NCI-H2029 treated with DMSO at 0.1 percent for 48 hours (cell line): Measurements from ENCODE around the gene SERPINE2.

Source experiments
- DNase-seq: peaks from one replicate; lab custom pipeline; 2025; lab: John Stamatoyannopoulos, UW

SERPINE2 gene

GRCh38 chr2:223976635-223977226 lies 62.4 kb downstream of the SERPINE2 start:
- no peak for DNase-seq

- no peak for DNase-seq
Observed at GRCh38 chr2:223973606-223974005, 65.5 kb downstream of the SERPINE2 start.

- no peak for DNase-seq
Observed at GRCh38 chr2:223972656-223973102, 66.4 kb downstream of the SERPINE2 start.

- DNase-seq = no peak
Observed at GRCh38 chr2:223971731-223972130, 67.4 kb downstream of the SERPINE2 start.

- peak; percentile 15 for DNase-seq
Observed at GRCh38 chr2:223970343-223971128, 68.5 kb downstream of the SERPINE2 start.

DNA sequence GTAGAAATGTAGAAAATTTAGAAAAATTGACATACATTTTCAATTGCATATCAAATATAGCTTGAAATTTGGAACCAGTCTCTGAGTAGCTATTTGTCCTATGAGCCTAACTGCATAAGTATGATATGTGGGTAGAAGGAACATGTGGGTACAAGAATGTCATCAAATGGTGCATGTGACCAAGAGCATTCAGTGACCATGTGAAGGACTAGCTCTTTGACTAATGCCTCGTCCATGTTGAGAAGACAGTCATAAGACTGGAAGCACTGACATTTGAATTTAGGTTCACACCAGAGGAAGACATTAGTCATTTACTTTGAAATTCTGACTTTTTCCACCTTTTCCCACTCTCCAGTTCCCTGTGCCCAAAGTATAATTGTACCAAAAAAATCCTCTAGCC lies 69.2 kb downstream of the SERPINE2 start:
- no peak for DNase-seq

- no peak for DNase-seq
Observed at GRCh38 chr2:223969315-223969714, 69.8 kb downstream of the SERPINE2 start.

GRCh38 chr2:223967981-223968380 lies 71.1 kb downstream of the SERPINE2 start:
- DNase-seq = no peak

DNA sequence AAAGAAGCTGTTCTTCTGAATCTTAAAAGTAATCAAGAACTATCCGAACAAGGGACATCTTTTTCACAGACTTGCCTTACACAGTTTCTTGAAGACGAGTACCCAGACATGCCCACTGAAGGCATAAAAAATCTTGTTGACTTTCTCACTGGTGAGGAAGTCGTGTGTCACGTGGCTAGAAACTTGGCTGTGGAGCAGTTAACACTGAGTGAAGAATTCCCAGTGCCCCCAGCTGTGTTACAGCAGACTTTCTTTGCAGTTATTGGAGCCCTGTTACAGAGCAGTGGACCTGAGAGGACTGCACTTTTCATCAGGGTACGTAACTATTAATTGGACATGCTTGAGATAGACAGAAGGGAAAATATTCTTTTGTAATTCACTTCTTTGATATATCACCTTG lies 79.4 kb downstream of the SERPINE2 start:
- DNase-seq = no peak

DNA sequence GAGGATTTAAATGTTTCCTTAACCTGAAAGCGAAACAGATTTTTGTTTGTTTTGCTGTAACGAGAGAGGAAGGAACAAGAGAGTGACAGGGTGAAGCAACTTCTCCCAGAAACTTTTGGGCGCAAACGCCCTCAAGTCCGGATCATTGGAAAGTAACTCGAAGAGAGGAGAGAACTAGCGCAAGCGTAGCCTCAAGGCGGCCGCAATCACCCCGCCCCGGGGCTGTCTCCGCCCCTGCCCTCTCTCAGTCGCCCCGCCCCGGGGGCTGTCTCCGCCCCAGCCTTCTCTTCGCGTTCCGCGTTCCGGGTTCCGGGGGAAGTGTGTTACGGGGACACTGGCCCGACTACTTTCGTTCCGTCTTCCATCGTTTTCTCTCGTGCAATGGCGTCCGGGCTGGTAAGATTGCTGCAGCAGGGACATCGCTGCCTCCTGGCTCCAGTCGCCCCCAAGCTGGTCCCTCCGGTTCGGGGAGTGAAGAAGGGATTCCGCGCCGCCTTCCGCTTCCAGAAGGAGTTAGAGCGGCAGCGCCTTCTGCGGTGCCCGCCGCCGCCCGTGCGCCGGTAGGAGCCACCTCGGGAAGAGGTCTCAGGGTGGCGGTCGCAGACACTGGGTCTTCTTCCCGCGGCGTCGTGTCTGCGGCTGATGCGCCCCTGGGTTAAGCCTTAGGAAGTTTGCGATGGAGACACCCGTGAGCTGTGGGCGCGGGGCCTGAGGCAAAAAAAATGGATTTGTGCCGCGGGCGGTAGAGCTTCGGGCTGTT lies 81.8 kb downstream of the SERPINE2 start, which contains the start of gene MRPL44:
MRPL44 (plus strand) TSS at position 372 of the 760 bp plus-strand sequence; CDS start at position 382, 10 bp downstream.
- DNase-seq = peak; percentile 53

GRCh38 chr2:223956300-223956699 lies 82.8 kb downstream of the SERPINE2 start:
- DNase-seq = no peak

DNA sequence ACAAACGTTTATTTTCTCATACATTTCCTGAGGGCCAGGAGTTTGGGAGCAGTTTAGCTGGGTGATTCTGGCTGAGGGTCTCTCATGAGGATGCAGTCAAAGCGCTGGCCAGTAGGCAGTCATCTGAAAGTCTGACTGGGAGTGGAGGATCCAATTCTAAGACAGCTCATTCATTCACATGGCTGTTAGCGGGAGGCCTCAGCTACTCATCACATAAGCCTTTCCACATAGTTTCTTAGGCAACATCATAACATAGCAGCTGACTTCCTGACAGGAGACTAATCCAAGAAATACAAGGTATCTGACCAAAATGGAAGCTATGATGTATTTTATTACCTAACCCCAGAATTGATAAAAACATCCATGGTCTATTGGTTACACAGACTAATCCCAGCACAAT lies 84.7 kb downstream of the SERPINE2 start:
- DNase-seq = no peak

- no peak for DNase-seq
Observed at GRCh38 chr2:223952280-223952968, 86.7 kb downstream of the SERPINE2 start.

DNA sequence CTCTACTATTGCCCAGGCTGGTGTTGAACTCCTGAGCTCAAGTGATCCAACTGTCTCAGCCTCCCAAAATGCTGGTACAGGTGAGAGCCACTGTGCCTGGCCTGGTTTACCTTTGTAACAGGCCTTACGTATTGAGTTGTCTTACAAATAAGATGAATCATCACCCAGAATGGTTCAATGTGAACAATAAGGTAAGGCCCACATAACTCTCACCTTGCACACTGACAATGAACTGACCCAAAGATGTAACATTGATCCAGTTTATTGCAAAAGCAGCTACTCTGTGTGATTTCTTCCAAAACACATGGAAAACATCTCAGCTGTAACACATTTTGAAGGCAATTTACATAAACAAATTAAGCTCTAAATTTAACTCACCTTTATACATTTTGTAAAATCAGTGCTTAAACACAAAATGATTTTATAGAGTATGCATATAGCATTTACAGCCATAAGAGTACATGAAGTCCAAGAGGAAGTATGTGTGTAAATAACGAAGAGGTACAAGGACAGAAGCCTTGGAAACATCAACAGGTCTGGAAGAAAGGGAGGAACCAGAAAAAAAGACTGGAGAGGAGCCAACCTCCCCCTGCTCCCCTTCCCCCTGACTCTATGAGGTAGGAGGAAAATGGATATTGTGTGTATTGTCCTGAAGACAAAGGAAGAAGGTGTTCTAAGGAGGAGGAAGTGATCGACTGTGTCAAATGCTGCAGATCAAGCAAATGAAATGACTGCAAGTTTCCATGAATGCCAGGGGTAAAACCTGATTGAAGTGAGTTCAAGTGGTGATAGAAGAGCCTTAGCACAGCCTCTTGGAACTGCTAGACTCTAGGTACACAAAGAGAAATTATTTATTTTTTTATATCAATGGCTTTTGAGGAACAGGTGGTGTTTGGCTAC lies 88.4 kb downstream of the SERPINE2 start:
- peak; percentile 50 for DNase-seq

DNA sequence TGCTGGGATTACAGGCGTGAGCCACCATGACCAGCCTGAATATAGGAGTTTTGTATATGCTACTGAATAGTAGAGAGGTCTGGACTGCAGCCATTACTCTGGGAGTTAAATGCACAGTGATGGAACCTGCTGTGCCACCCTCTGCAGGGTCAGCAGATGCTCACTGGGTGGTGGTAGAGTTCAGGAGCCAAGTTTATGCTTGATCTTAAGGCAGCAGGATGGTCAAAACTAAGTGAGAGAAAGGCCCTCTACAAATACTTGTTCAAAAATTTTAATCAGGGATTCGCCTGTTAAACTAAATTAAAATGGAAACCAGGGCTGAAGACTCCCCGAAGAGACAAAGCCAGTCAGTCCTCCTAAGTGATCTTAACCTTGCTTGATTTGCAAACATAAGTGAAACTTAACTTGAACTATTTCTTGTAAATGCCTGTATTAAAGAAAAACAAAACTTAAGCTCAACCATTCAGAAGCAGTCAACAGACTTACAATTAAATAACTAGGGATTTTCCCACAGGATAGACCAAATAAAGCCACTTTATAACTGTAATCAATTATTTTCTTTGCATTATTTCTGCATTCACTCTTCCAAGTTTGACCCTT lies 89.7 kb downstream of the SERPINE2 start:
- no peak for DNase-seq

- no peak for DNase-seq
Observed at GRCh38 chr2:223947711-223948205, 91.3 kb downstream of the SERPINE2 start.

DNA sequence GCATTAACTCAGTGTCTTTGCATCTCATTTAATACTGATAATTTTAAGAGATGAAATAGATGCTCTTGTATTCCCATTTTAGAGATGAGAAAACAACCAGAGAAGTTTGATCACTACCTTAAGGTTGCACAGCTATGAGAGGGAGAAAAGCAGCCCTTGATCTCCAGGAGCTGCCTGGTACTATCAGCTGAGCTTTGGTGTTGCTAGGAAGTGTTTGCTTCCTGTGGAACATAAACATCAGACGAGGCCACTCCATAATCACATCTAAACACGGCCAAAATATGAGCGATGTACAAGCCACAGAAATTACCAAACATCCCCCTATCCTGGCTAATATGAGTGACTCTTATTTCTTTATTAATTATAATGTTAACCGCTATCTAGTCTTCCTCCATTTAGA lies 93.3 kb downstream of the SERPINE2 start:
- DNase-seq = no peak

- DNase-seq = peak; percentile 44
Observed at GRCh38 chr2:223944703-223945531, 94.2 kb downstream of the SERPINE2 start, which contains the start of gene WDFY1. Gene WDFY1, minus strand, starts transcription at chr2:223945335. Its CDS starts 51 bp downstream, at chr2:223945284.

- no peak for DNase-seq
Observed at GRCh38 chr2:223944166-223944702, 94.9 kb downstream of the SERPINE2 start.
